HEK293T (cell line): ENCODE data around the gene RPS6KB1.
"Not testable (repeated sequence)": the region's sequence is repeated elsewhere in the genome, so short reads cannot be mapped to it uniquely, and the experiment has no call there.

Source experiments
- ARNT ChIP-seq: fragments of 450-650 bp; IDR thresholded peaks from 2 replicates; pipeline ENCODE4 v1.6.1; 2017; ENCODE audit warnings: mild to moderate bottlenecking
- BHLHE40 ChIP-seq: fragments of 450-650 bp; IDR thresholded peaks from 2 replicates; pipeline ENCODE4 v1.6.1; 2016; ENCODE audit warnings: mild to moderate bottlenecking, moderate library complexity, borderline replicate concordance
- CTBP1 ChIP-seq: fragments of 450-650 bp; IDR thresholded peaks from 2 replicates; pipeline ENCODE4 v1.6.1; 2016; ENCODE audit warnings: borderline replicate concordance
- ELF4 ChIP-seq: fragments of 450-650 bp; IDR thresholded peaks from 2 replicates; pipeline ENCODE4 v1.6.1; 2017; ENCODE audit warnings: antibody characterized with exemption
- FOXA1 ChIP-seq: fragments of 450-650 bp; IDR thresholded peaks from 2 replicates; pipeline ENCODE4 v1.6.1; 2016; ENCODE audit warnings: mild to moderate bottlenecking
- FOXK2 ChIP-seq: fragments of 450-650 bp; IDR thresholded peaks from 2 replicates; pipeline ENCODE4 v1.6.1; 2016; ENCODE audit warnings: mild to moderate bottlenecking
- FOXM1 ChIP-seq: fragments of 450-650 bp; IDR thresholded peaks from 2 replicates; pipeline ENCODE4 v1.6.1; 2017; ENCODE audit warnings: mild to moderate bottlenecking, borderline replicate concordance
- HDGF ChIP-seq: fragments of 450-650 bp; IDR thresholded peaks from 2 replicates; pipeline ENCODE4 v1.6.1; 2017; ENCODE audit warnings: antibody characterized with exemption, borderline replicate concordance
- L3MBTL2 ChIP-seq: fragments of 450-650 bp; conservative IDR thresholded peaks from 2 replicates; pipeline ENCODE4 v1.6.1; 2016; ENCODE audit warnings: mild to moderate bottlenecking
- LEF1 ChIP-seq: fragments of 450-650 bp; IDR thresholded peaks from 2 replicates; pipeline ENCODE4 v1.6.1; 2017; ENCODE audit warnings: mild to moderate bottlenecking, borderline replicate concordance
- NFRKB ChIP-seq: fragments of 450-650 bp; IDR thresholded peaks from 2 replicates; pipeline ENCODE4 v1.6.1; 2016; ENCODE audit warnings: mild to moderate bottlenecking, moderate library complexity
- SP1 ChIP-seq: fragments of 450-650 bp; IDR thresholded peaks from 2 replicates; pipeline ENCODE4 v1.6.1; 2017
- TARDBP ChIP-seq: fragments of 450-650 bp; IDR thresholded peaks from 2 replicates; pipeline ENCODE4 v1.6.1; 2016
- ZNF384 ChIP-seq: fragments of 450-650 bp; IDR thresholded peaks from 2 replicates; pipeline ENCODE4 v1.6.1; 2016

DNA sequence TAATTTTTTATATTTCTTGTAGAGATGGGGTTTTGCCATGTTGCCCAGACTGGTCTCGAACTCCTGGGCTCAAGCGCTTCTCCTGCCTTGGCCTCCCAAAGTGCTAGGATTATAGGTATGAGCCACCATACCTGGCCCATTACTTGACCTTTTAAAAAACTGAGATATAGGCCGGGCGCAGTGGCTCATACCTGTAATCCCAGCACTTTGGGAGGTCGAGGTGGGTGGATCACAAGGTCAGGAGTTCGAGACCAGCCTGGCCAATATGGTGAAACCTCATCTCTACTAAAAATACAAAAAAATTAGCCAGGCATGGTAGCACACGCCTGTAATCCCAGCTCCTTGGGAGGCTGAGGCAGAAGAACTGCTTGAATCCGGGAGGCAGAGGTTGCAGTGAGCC is 19.5 kb upstream of the RPS6KB1 start:
- TF ChIP-seq FOXK2, ZNF384, TARDBP, FOXM1, SP1, CTBP1, LEF1, ELF4, BHLHE40, FOXA1, HDGF, NFRKB, ARNT, L3MBTL2: not testable (repeated sequence)
